DOHH2 (cell line): ENCODE measurements around the gene TAF6.

Experiments used
- CTCF ChIP-seq: fragments of 200-600 bp; sonication (generic); IDR thresholded peaks from one replicate; pipeline ENCODE4 v1.5.1; 2014; ENCODE audit warnings: antibody characterized with exemption, mild to moderate bottlenecking, low read depth, low read length; ENCODE audit not compliant: poor library complexity, severe bottlenecking
- EZH2phosphoT487 ChIP-seq: fragments of 200-600 bp; sonication (generic); IDR thresholded peaks from 2 replicates; pipeline ENCODE4 v1.6.1; 2017; ENCODE audit warnings: borderline replicate concordance, mild to moderate bottlenecking, antibody characterized with exemption, low read length, moderate library complexity, mixed read lengths

GRCh38 chr7:100102950-100103840 lies 16.0 kb downstream of the TAF6 start:
- no peak for TF ChIP-seq CTCF
- no peak for TF ChIP-seq EZH2phosphoT487
